Limb (tissue), 2 donors: ENCODE results near the gene KCNV2.

Experiments
- DNase-seq, 2 donors: peaks; one replicate each; pipeline ENCODE4 v3.0.0-alpha.2; 2016; ENCODE audit errors: extremely low spot score in 2 of 2

The KCNV2 gene

DNA sequence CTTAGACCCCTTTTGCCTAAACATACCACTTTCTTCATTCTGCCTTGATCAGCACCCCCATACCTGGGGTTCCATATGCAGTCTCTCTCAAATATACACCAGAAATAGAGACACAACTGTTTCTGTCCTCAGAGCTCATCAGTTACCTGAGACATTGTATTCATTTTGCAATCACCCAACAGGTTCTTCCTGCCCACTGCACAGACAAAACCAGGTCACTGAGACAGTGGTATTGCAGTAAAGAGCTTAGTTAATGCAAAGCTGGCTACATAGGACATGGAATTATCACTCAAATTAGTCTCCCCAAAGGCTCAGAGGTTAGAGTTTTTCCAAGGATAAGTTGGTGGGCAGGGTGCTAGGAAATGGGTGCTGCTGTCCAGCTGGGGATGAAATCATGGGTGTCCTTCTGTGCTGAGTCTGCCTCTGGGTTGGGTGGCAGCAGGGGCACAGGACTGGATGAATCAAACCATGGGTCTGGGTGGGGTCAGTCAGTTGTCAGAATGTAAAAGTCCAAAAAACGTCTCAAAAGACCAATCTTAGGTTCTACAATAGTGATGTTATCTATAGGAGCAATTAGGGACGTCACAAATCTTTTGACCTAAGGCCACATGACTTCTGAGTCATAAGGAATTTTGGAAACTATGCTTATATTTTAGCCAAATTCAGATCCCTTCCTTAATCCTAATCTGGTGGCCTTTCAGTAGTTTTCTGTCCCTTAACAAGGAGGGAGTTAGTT is 41.0 kb downstream of the KCNV2 start:
- no peak for DNase-seq

DNA sequence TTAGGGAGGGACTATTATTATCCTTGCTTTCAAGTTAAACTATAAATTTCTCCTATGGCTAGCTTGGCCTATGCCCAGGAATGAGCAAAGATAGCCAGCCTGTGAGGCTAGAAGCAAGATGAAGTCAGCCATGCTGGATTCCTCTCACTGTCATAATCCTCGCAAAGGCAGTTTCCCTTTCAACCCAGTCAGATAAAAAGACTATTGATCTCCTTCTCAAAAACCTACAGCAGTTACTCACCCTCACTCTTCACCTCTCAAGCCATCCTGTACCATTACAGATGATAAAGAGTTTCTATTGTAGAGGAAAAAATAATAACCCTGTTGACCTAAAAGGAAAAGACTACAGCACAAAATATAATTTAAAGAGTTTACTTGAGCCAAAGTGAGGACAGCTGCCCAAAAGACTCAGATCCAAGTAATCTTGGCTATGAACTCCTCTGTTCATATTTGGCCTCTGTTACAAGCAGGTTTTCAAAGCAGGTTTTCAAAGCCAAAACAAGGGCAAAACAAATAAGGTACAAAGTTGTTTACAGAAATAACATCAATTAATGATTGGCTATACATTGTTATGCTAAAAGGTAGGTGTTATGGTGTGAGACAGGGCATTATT is 41.7 kb downstream of the KCNV2 start:
- no peak for DNase-seq

DNA sequence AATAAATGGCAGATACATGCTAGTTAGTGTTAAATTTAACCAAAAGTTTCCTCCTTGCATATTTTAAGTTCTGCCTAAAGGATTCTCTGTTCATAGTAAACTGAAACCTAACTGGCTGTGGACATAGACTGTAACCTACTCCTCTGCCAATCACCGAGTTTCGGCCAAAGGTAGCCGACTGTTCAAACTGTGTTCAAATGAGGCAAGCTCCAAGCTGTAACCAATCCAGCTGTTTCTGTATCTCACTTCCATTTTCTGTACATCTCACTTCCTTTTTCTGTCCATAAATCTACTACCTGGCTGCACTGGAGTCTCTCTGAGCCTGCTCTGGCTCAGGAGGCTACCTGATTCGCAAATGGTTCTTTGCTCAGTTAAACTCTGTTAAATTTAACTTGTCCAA is 44.1 kb downstream of the KCNV2 start:
- no peak for DNase-seq

- no peak for DNase-seq
Measured at GRCh38 chr9:2764353-2764752, 47.0 kb downstream of the KCNV2 start.

DNA sequence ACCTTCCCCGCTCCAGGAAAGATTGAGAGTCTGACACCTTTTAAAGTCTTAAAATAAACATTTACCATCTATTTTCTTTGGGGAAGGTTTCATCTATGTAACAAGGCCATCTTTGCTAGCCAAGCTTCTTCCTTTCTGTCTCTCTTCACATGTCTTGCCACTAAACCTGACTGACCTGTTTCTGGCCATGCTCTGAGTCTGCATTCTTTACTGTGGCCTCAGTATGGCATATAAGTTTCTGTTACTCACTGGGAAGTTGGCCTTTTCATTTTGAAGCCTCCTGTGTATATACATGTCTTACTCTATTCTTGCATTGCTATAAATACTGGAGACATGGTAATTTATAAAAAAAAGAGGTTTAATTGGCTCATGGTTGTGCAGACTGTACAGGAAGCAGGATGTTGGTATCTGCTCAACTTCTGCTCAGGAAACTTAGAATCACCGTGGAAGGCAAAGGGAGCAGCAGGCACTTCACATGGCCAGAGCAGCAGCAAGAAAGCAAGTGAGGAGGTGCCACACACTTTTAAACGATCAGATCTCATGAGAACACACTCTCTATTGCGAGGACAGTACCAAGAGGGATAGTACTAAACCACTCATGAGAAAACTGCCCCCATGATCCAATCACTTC is 48.1 kb downstream of the KCNV2 start:
- no peak for DNase-seq

DNA sequence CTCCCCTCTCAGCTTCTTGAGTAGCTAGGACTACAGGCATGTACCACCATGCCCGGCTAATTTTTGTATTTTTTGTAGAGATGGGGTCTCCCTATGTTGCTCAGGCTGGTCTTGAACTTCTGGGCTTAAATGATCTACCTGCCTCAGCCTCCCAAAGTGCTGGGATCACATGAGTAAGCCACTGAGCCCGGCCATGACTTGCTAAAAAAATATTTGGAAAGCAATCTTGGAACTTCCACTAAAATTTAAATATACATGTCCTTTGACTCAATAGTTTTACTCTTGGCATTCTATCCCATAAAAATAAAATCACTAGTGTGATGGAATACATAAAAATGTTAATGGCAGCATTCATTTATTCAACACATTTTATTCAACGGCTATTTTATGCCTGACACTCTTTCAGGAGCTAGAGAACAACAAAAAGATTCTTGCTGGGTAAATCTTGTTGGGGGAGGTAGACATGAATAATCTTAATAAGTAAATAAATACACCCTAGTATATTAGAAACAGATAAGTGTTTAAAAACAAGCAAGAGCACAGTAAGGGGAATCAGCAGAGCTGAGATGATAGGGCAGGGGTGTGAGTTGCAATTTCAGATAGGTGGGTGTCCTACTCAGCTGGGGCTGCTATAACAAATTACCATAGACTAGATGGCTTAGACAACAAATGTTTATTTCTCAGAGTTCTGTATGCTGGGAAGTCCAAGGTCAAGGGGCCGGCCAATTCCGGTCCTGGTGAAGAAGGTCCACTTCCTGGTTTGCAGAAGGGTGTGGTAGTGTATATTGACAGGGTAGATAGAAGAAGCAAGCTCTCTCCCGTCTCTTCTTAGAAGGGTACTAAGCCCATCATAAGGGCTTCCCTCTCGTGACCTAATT is 50.7 kb downstream of the KCNV2 start:
- no peak for DNase-seq

DNA sequence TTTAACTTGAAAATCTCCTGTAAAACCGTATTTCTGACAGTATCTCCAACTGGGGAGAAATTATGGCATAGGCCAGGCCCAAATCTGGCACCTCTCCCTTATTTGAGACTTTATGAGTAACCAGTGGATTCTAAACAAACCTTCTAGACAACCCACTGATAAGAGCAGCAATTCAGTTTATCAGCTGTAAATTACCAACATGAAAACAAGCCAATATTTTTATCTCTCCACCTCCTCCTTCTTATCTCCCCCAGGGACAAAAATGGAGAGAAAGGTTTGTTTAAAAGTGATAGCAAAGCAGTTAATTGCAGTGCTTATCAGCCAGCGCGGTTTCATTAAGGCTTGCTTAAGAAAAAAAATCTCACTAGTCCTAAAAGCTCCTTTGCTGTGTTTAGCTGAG is 53.8 kb downstream of the KCNV2 start:
- no peak for DNase-seq

GRCh38 chr9:2771661-2772060 is 54.4 kb downstream of the KCNV2 start:
- DNase-seq: no peak

DNA sequence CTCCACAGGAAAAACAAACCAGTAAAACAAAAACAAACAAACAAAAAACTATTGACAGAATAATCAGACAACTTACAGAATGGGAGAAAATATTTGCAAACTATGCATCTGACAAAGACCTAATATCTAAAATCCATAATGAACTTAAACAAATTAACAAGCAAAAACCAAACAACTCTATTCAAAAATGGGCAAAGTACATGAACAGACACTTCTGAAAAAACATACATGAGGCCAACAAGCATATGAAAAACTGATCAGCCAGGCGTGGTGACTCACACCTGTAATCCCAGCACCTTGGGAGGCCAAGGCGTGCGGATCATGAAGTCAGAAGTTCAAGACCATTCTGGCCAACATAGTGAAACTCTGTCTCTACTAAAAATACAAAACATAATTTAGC is 60.1 kb downstream of the KCNV2 start:
- DNase-seq: no peak

- no peak for DNase-seq
Measured at GRCh38 chr9:2778816-2779215, 61.5 kb downstream of the KCNV2 start.
